Measurements from ENCODE around the gene PTCHD1. TPM values are rescaled to one million over a fixed set of nuclear protein-coding genes. Genes with fewer than 3 reads are reported as not detected.

Gene PTCHD1
- total RNA-seq, 1 experiment from 2014 or later, result 1.4 TPM

DNA sequence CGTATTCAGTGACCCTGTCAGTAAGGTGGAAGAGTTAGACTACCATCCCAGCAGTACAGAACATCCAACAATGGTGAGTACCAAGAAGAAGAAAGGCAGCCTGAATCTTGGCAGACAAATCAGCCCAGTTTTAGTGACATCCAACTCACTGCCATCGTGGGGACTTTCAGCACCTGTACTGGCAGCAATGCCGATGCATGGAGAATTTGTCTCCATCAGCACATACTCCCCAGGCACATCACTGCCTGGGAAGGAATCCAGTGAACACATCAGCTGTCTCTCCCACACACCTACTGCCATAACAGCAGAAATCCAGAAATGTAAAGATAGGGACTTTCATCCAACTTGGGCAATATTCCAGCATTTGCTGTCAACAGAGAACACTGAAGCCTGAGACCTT lies 29.8 kb downstream of the PTCHD1 start:
- Histone ChIP-seq H3K27ac (ENCODE audit: low read length) (no peak overlapping the region), H3K4me1 (ENCODE audit: control insufficient read depth, insufficient read depth, low read length) (no peaks in the 10 kb centered on the region), H3K27me3 (ENCODE audit: control insufficient read depth, insufficient read depth, low read length) (no peaks in the 10 kb centered on the region), H3K9me3 (ENCODE audit: control insufficient read depth, insufficient read depth, low read depth, low read length) (no peaks in the 10 kb centered on the region), H3K36me3 (ENCODE audit: control insufficient read depth, insufficient read depth, low read length) (no peaks in the 10 kb centered on the region), H3K4me3 (ENCODE audit: low read depth in 2 of 2, low read length in 2 of 2) (no peak overlapping the region)
- ATAC-seq (no peak), DNase-seq (ENCODE audit: low read depth, low spot score) (no peak)
- ChIA-PET POLR2A (no interaction called here), CTCF (no interaction called here)
- TF ChIP-seq SIN3A (IDR thresholded peaks at IDR 0.05; ENCODE audit: borderline replicate concordance, insufficient read depth, low read depth, low read length) (no peak), TCF7L2 (IDR thresholded peaks at IDR 0.05; ENCODE audit: low read depth, low read length) (no peak), POLR2AphosphoS5 (IDR thresholded peaks at IDR 0.05; ENCODE audit: low read depth, low read length) (no peak)
- intact Hi-C loops (cut with micrococcal nuclease; ENCODE audit: unreplicated experiment), result no loop called here
- no TSS peak for BruUV-seq (replicated peaks)
- in situ Hi-C loops (cut with HindIII; ENCODE audit: low pct_unique_long_range_greater_than_20kb, low sequenced_read_pairs), result no loop called here

DNA sequence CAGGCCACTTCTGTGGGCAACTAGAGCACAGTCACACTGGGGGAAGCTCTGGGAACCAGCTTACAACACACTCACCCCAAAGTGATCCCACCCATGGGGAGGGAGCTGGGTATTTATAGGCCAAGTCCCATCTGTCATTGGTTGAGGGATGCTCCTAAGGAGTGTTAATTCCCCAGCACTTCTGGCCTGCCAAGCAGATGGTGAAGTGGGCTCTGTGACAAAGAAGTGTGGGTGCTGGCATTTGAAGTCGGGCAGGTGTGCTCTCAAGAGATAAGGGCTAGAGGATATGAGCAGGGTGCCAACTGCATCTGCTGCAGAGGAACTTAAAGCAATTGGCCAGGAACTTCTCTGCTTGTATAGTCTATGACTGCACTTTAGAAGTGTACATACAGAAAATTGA lies 30.9 kb downstream of the PTCHD1 start:
- POLR2A ChIA-PET, result no interaction called here
- in situ Hi-C loops (cut with HindIII; ENCODE audit: low pct_unique_long_range_greater_than_20kb, low sequenced_read_pairs), result no loop called here
- intact Hi-C loops (cut with micrococcal nuclease; ENCODE audit: unreplicated experiment), result no loop called here

More for the DNA sequence above, 30.9 kb downstream of the PTCHD1 start:
- DNase-seq (ENCODE audit: low read depth, low spot score) (no peak), ATAC-seq (no peak)
- H3K27ac ChIP-seq (ENCODE audit: low read length), result no peak overlapping the region
- CTCF ChIA-PET, result no interaction called here
- no peak overlapping the region for H3K4me3 ChIP-seq (ENCODE audit: low read depth in 2 of 2, low read length in 2 of 2)
- BruUV-seq (replicated peaks), result no TSS peak
- TF ChIP-seq, protein P1, sequence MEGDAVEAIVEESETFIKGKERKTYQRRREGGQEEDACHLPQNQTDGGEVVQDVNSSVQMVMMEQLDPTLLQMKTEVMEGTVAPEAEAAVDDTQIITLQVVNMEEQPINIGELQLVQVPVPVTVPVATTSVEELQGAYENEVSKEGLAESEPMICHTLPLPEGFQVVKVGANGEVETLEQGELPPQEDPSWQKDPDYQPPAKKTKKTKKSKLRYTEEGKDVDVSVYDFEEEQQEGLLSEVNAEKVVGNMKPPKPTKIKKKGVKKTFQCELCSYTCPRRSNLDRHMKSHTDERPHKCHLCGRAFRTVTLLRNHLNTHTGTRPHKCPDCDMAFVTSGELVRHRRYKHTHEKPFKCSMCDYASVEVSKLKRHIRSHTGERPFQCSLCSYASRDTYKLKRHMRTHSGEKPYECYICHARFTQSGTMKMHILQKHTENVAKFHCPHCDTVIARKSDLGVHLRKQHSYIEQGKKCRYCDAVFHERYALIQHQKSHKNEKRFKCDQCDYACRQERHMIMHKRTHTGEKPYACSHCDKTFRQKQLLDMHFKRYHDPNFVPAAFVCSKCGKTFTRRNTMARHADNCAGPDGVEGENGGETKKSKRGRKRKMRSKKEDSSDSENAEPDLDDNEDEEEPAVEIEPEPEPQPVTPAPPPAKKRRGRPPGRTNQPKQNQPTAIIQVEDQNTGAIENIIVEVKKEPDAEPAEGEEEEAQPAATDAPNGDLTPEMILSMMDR (IDR thresholded peaks at IDR 0.05), result no peak
- TF ChIP-seq, protein P2, sequence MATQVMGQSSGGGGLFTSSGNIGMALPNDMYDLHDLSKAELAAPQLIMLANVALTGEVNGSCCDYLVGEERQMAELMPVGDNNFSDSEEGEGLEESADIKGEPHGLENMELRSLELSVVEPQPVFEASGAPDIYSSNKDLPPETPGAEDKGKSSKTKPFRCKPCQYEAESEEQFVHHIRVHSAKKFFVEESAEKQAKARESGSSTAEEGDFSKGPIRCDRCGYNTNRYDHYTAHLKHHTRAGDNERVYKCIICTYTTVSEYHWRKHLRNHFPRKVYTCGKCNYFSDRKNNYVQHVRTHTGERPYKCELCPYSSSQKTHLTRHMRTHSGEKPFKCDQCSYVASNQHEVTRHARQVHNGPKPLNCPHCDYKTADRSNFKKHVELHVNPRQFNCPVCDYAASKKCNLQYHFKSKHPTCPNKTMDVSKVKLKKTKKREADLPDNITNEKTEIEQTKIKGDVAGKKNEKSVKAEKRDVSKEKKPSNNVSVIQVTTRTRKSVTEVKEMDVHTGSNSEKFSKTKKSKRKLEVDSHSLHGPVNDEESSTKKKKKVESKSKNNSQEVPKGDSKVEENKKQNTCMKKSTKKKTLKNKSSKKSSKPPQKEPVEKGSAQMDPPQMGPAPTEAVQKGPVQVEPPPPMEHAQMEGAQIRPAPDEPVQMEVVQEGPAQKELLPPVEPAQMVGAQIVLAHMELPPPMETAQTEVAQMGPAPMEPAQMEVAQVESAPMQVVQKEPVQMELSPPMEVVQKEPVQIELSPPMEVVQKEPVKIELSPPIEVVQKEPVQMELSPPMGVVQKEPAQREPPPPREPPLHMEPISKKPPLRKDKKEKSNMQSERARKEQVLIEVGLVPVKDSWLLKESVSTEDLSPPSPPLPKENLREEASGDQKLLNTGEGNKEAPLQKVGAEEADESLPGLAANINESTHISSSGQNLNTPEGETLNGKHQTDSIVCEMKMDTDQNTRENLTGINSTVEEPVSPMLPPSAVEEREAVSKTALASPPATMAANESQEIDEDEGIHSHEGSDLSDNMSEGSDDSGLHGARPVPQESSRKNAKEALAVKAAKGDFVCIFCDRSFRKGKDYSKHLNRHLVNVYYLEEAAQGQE (IDR thresholded peaks at IDR 0.05; ENCODE audit: insufficient read depth in 1 of 2, low read depth in 2 of 2, low read length in 1 of 2), result no peak
- TF ChIP-seq POLR2AphosphoS5 (IDR thresholded peaks at IDR 0.05; ENCODE audit: low read depth, low read length), result no peak
- no peak for TF ChIP-seq SIN3A (IDR thresholded peaks at IDR 0.05; ENCODE audit: borderline replicate concordance, insufficient read depth, low read depth, low read length)
- TF ChIP-seq TCF7L2 (IDR thresholded peaks at IDR 0.05; ENCODE audit: low read depth, low read length), result no peak
- no peaks in the 10 kb centered on the region for H3K27me3 ChIP-seq (ENCODE audit: control insufficient read depth, insufficient read depth, low read length)
- no peaks in the 10 kb centered on the region for H3K36me3 ChIP-seq (ENCODE audit: control insufficient read depth, insufficient read depth, low read length)
- no peaks in the 10 kb centered on the region for H3K9me3 ChIP-seq (ENCODE audit: control insufficient read depth, insufficient read depth, low read depth, low read length)
- H3K4me1 ChIP-seq (ENCODE audit: control insufficient read depth, insufficient read depth, low read length), result no peaks in the 10 kb centered on the region

All from Panc1 (cell line).